ENCODE measurements around the gene NPIPA5.
"Not testable (repeated sequence)": the region's sequence is repeated elsewhere in the genome, so short reads cannot be mapped to it uniquely, and the experiment has no call there.

NPIPA5 gene

GRCh38 chr16:15314562-15314961, 63.5 kb downstream of the NPIPA5 start:
- not testable (repeated sequence) for DNase-seq (ENCODE audit: low spot score); H2BK15ac ChIP-seq (ENCODE audit: low read length); H2BK120ac ChIP-seq (ENCODE audit: low read depth, low read length); H3K4me1 ChIP-seq (ENCODE audit: control insufficient read depth in 2 of 2, insufficient read depth in 1 of 2, low read depth in 1 of 2, low read length in 2 of 2); H3K4me2 ChIP-seq (ENCODE audit: insufficient read depth, low read length, poor library complexity, severe bottlenecking); H2BK12ac ChIP-seq (ENCODE audit: low read length); H3K79me1 ChIP-seq (ENCODE audit: low read depth, low read length); H2AK5ac ChIP-seq (ENCODE audit: low read depth, low read length); H3K14ac ChIP-seq (ENCODE audit: low read length); H4K91ac ChIP-seq (ENCODE audit: low read depth, low read length, poor library complexity); H2BK5ac ChIP-seq (ENCODE audit: low read length); H3K23ac ChIP-seq (ENCODE audit: low read depth, low read length, poor library complexity); H4K8ac ChIP-seq (ENCODE audit: low read depth, low read length); H2AFZ ChIP-seq (ENCODE audit: low read length); H3K4me3 ChIP-seq (ENCODE audit: low read length in 2 of 2); H3K18ac ChIP-seq (ENCODE audit: low read length); H3K9me3 ChIP-seq (replicated peaks in 1 of 2; ENCODE audit: control insufficient read depth in 2 of 2, insufficient read depth in 1 of 2, low read depth in 1 of 2, low read length in 2 of 2); H3K9ac ChIP-seq (ENCODE audit: low read depth, low read length, poor library complexity); H3K27ac ChIP-seq (replicated peaks; ENCODE audit: low read length); H3K27me3 ChIP-seq (ENCODE audit: control insufficient read depth in 3 of 3, insufficient read depth in 3 of 3, low read depth in 1 of 3, low read length in 3 of 3); H3K36me3 ChIP-seq (replicated peaks in 1 of 2; ENCODE audit: control insufficient read depth in 2 of 2, insufficient read depth in 2 of 2, low read length in 2 of 2); H3K4ac ChIP-seq (ENCODE audit: low read length)
- WGBS, 2 donors (ENCODE audit: extremely low coverage in 2 of 2, insufficient read length in 2 of 2, insufficient replicate concordance in 1 of 2): no CpG with 5 or more reads among the region's 1 CpG
